HepG2 (cell line): ENCODE data around the gene IKBKE. TPM values are rescaled to one million over a fixed set of nuclear protein-coding genes. Genes with fewer than 3 reads are reported as not detected.

Source experiments
- ATAC-seq: fragments of 200-7000 bp; cut with Tn5 transposase; 3 replicates; pipeline ENCODE4 v1.9.1; 2020; ENCODE audit warnings: mild to moderate bottlenecking, moderate library complexity
- BruUV-seq: library from RNA; stranded (reverse); fragments of 400-500 nt; replicated peaks from 2 replicates; lab custom pipeline; 2021; lab: Mats Ljungman, UMichigan
- CTCF ChIA-PET: fragments of 300-600 bp; formaldehyde crosslinking; extraction: SDS; loops from one replicate; lab custom pipeline; 2021; ENCODE audit warnings: low total read pairs, inconsistent platforms, low intra/inter-chr PET ratio; lab: Yijun Ruan, JAX
- POLR2A ChIA-PET: fragments of 350-600 bp; sonication (Branson Sonifier 250); formaldehyde crosslinking; loops from one replicate; lab custom pipeline; 2020; ENCODE audit warnings: antibody characterized with exemption, inconsistent platforms; lab: Yijun Ruan, JAX
- DNase-seq: peaks from one replicate; pipeline ENCODE4 v3.0.0-alpha.2; 2015; ENCODE audit warnings: low spot score
- FAIRE-seq: peaks from 3 replicates; lab custom pipeline; 2011; peaks lifted over from hg19 to GRCh38; lab: Jason Lieb, UNC
- H2AFZ ChIP-seq: one replicate; pipeline ENCODE4 v1.6.1; 2011; ENCODE audit warnings: low read length, inconsistent platforms
- H3K27ac ChIP-seq: fragments of 300-600 bp; 3 replicates; pipeline ENCODE4 v1.8.0; 2011; ENCODE audit warnings: mixed run types, mild to moderate bottlenecking, mixed read lengths, low read length, inconsistent platforms; ENCODE audit not compliant: insufficient read depth; ENCODE audit errors: extremely low read length
- H3K27me3 ChIP-seq, 2 experiments: fragments of 200-600 bp in 1 of 2; 2 replicates in 1 of 2; 3 replicates in 1 of 2; pipeline versions ENCODE4 v1.6.0 to v1.8.0; 2011; ENCODE audit warnings: low read length in 2 of 2, mild to moderate bottlenecking in 2 of 2, moderate library complexity in 2 of 2, inconsistent platforms in 1 of 2; ENCODE audit not compliant: insufficient read depth in 2 of 2, control insufficient read depth in 1 of 2
- H3K36me3 ChIP-seq, 2 experiments: fragments of 200-600 bp in 1 of 2; replicated peaks in 1 of 2; 2 replicates in 1 of 2; 3 replicates in 1 of 2; pipeline versions ENCODE4 v1.5.1 to v1.8.0; 2011; ENCODE audit warnings: low read length in 2 of 2, inconsistent platforms in 1 of 2; ENCODE audit not compliant: insufficient read depth in 2 of 2, control insufficient read depth in 1 of 2
- H3K4me1 ChIP-seq: 2 replicates; pipeline ENCODE4 v1.5.1; 2012; ENCODE audit warnings: low read length, inconsistent platforms; ENCODE audit not compliant: insufficient read depth
- H3K4me2 ChIP-seq: 2 replicates; pipeline ENCODE4 v1.6.0; 2011; ENCODE audit warnings: low read depth, low read length, inconsistent platforms
- H3K4me3 ChIP-seq, 3 experiments: fragments of 200-600 bp in 1 of 3; sonication (generic), shearing (Covaris generic) in 1 of 3; replicated peaks in 1 of 3; 2 replicates each; pipeline ENCODE4 v1.5.1; 2011 to 2016; ENCODE audit warnings: low read length in 3 of 3, inconsistent platforms in 2 of 3, low read depth in 2 of 3, mild to moderate bottlenecking in 2 of 3, control low read depth in 1 of 3, mixed read lengths in 1 of 3; ENCODE audit not compliant: insufficient read depth in 1 of 3
- H3K79me2 ChIP-seq: one replicate; pipeline ENCODE4 v1.6.1; 2011; ENCODE audit warnings: low read length, inconsistent platforms; ENCODE audit not compliant: insufficient read depth
- H3K9ac ChIP-seq: 2 replicates; pipeline ENCODE4 v1.6.0; 2011; ENCODE audit warnings: mild to moderate bottlenecking, low read depth, low read length, inconsistent platforms; ENCODE audit not compliant: insufficient read depth
- H3K9me3 ChIP-seq: 2 replicates; pipeline ENCODE4 v1.5.1; 2012; ENCODE audit warnings: mild to moderate bottlenecking, low read length
- H4K20me1 ChIP-seq: 2 replicates; pipeline ENCODE4 v1.6.0; 2011; ENCODE audit warnings: inconsistent platforms, mild to moderate bottlenecking, low read length, moderate library complexity; ENCODE audit not compliant: insufficient read depth
- LCORL ChIP-seq, 2 experiments: fragments of 450-650 bp in 1 of 2; sonication (generic) in 1 of 2; formaldehyde crosslinking in 1 of 2; IDR thresholded peaks; 2 replicates each; pipeline versions ENCODE4 v1.5.0 to v1.6.1; 2017 to 2020; ENCODE audit warnings: antibody characterized with exemption in 1 of 2, missing genetic modification reagents in 1 of 2
- MBNL3 ChIP-seq: fragments of 250-450 bp; sonication (Bioruptor Pico); conservative IDR thresholded peaks from 2 replicates; pipeline ENCODE4 v1.8.0; 2022; ENCODE audit warnings: mild to moderate bottlenecking, inconsistent platforms
- SCMH1 ChIP-seq: sonication (generic); formaldehyde crosslinking; IDR thresholded peaks from 2 replicates; pipeline ENCODE4 v1.9.0; 2021; ENCODE audit warnings: missing genetic modification reagents, mild to moderate bottlenecking, borderline replicate concordance
- ZNF724P ChIP-seq: sonication (generic); formaldehyde crosslinking; IDR thresholded peaks from 2 replicates; pipeline ENCODE4 v1.8.0; 2022; ENCODE audit warnings: missing genetic modification reagents, borderline replicate concordance
- WGBS: methylation state at CpG from one replicate; pipeline ENCODE4 v1.1.6; 2017; ENCODE audit warnings: low lambda C conversion rate; 5-methylcytosine and 5-hydroxymethylcytosine counted together
- in situ Hi-C: cut with HindIII; loops from 2 replicates; pipeline ENCODE4 v1.10.0; 2017; ENCODE audit warnings: low pct_unique_long_range_greater_than_20kb; ENCODE audit not compliant: extremely low pct_ligation_motif_present
- intact Hi-C: fragments of 100-400 bp; cut with micrococcal nuclease; formaldehyde crosslinking; loops from one replicate; pipeline ENCODE4 v1.10.0; 2022; ENCODE audit not compliant: unreplicated experiment
- polyA plus RNA-seq, 8 experiments: library from polyadenylated mRNA; depleted of rRNA in 3 of 8; stranded (reverse) in 7 of 8; unstranded in 1 of 8; fragments of >200 nt; fragmentation: Illumina TruSeq in 4 of 8; extraction: Trizol in 4 of 8; gene quantifications; 2 replicates each; pipeline versions ENCODE4 v1.2.1 to v1.2.3, GENCODE V29; 2011 to 2016; ENCODE audit warnings: low read depth in 4 of 8, missing spikeins in 1 of 8, mixed read lengths in 1 of 8; ENCODE audit not compliant: insufficient read depth in 1 of 8
- total RNA-seq, 5 experiments: library from RNA; depleted of rRNA; stranded (reverse); fragments of >200 nt; fragmentation: Illumina TruSeq; extraction: Trizol; gene quantifications; 2 replicates each; pipeline ENCODE4 v1.2.3, GENCODE V29; 2016; ENCODE audit warnings: low read depth in 1 of 5
- TF ChIP-seq, protein P1 (sequence below): sonication (generic); formaldehyde crosslinking; IDR thresholded peaks from 2 replicates; pipeline ENCODE4 v1.8.0; 2022; ENCODE audit warnings: missing genetic modification reagents, mild to moderate bottlenecking, borderline replicate concordance

IKBKE gene
- total and polyA plus RNA-seq, 2 of the 13 experiments (the other 11 are each of a cell fraction or from before 2014, with no cell fraction given), result 4.5 to 5.8 TPM

DNA sequence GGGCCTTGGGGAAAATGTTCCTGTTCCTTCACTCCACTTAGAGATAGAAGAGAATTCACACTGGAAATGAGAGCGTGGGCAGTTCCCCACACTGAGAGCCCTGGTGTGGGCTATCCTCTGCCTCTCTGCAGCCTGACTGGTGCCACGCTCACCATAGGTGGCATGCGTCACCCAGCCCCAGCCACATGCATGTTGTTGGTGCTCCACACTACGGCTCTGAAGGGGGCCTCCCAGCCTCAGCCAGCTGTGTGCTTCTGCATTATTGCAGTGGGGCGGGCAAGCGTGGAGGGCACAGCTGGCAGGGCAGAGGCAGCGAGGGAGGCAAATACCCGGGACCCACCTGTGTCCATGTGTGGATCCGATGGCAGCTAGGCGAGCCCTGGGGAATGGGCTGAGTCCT, 22.3 kb downstream of the IKBKE start:
- H3K4me1 ChIP-seq, result no peaks in the 10 kb centered on the region
- no peaks in the 10 kb centered on the region for H3K79me2 ChIP-seq
- DNase-seq (no peak), FAIRE-seq (no peak), ATAC-seq (no peak)
- TF ChIP-seq ZNF724P (CRISPR knock-in tag), result no peak
- in situ Hi-C loops, result no loop called here
- intact Hi-C loops, result no loop called here
- BruUV-seq, result no TSS peak
- H3K4me2 ChIP-seq, result no peak overlapping the region
- no peaks in the 10 kb centered on the region for H3K27me3 ChIP-seq
- POLR2A ChIA-PET, result no interaction called here
- no peak overlapping the region for H2AFZ ChIP-seq
- H3K27ac ChIP-seq, result no peak overlapping the region
- H3K9me3 ChIP-seq, result no peaks in the 10 kb centered on the region
- CTCF ChIA-PET, result no interaction called here
- WGBS, result 100% methylated on average over 1 of the region's 10 CpGs
- H3K4me3 ChIP-seq, result no peak overlapping the region
- peaks cover 3 to 7% of the 10 kb centered on the region in 2 experiments; a peak in 4 of 5 replicates for H3K36me3 ChIP-seq
- no peaks in the 10 kb centered on the region for H4K20me1 ChIP-seq
- no peak overlapping the region for H3K9ac ChIP-seq

GRCh38 chr1:206493279-206493678, 23.0 kb downstream of the IKBKE start:
- no peaks in the 10 kb centered on the region for H4K20me1 ChIP-seq
- TF ChIP-seq, protein P1, sequence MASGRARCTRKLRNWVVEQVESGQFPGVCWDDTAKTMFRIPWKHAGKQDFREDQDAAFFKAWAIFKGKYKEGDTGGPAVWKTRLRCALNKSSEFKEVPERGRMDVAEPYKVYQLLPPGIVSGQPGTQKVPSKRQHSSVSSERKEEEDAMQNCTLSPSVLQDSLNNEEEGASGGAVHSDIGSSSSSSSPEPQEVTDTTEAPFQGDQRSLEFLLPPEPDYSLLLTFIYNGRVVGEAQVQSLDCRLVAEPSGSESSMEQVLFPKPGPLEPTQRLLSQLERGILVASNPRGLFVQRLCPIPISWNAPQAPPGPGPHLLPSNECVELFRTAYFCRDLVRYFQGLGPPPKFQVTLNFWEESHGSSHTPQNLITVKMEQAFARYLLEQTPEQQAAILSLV (CRISPR knock-in tag), result no peak
- TF ChIP-seq LCORL (IDR thresholded peaks at IDR 0.05) (peak; percentile 69), LCORL (CRISPR knock-in tag; IDR thresholded peaks at IDR 0.05) (no peak), MBNL3 (no peak), SCMH1 (no peak)
- no peak overlapping the region for H2AFZ ChIP-seq
- H3K4me3 ChIP-seq, result no peak overlapping the region
- ATAC-seq (no peak), DNase-seq (no peak), FAIRE-seq (no peak)
- H3K4me2 ChIP-seq, result no peak overlapping the region
- CTCF ChIA-PET, result no interaction called here
- no peak overlapping the region for H3K9ac ChIP-seq
- BruUV-seq, result no TSS peak
- POLR2A ChIA-PET, result no interaction called here
- H3K27me3 ChIP-seq, result no peaks in the 10 kb centered on the region
- no peak overlapping the region for H3K27ac ChIP-seq
- peaks cover 3 to 7% of the 10 kb centered on the region in 2 experiments; a peak in 4 of 5 replicates for H3K36me3 ChIP-seq
- H3K9me3 ChIP-seq, result no peaks in the 10 kb centered on the region
- H3K79me2 ChIP-seq, result no peaks in the 10 kb centered on the region
- intact Hi-C loops, result no loop called here
- in situ Hi-C loops, result no loop called here
- 95% methylated on average over 9 of the region's 9 CpGs for WGBS
- H3K4me1 ChIP-seq, result no peaks in the 10 kb centered on the region
